Central memory CD4-positive, alpha-beta T cell (primary cell): ENCODE results near the gene HNRNPU.
A peak's percentile ranks its signal among the peaks of the same experiment; 100 is the strongest.

Experiments
- DNase-seq: peaks from one replicate; pipeline ENCODE4 v3.0.0; 2022

The HNRNPU gene

DNA sequence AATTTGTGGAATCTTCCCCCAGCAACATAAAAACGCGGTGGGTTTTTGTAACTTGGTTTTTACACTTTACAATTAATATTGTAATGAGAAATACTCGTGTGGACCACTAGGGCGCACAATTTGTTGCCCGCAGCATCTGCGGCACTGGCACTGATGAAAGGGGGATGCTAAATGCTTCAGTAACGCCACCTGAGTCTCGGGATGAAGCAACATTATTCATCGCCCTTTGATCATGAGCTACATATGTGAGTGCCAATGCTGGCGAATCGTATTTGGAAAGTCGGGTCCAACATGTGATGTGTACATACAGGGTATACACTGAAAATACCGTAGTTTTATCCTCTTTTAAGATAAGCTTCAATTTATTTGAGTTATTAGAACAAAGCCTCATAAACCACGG lies 63.1 kb downstream of the HNRNPU start:
- peak; percentile 42 for DNase-seq

DNA sequence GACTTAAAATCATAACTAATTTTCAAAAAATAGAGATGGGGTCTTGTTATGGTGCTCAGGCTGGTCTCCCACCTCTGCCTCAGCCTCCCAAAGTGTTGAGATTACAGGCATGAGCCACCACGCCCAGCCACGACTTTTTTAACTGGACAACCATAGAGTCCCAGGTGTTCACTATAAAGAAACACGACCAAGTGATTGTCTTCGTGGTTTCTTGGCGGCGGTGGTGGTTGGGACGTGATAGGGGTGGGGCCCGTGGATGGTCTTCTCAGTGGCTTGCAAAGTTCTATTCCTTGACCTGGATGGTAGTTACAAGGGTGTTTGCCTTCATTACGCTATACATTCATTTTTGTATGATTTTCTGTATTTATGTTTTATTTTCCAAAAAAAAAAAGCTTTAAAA lies 63.5 kb downstream of the HNRNPU start:
- DNase-seq = no peak
